ENCODE results near the gene MICAL1. TPM values are rescaled to one million over a fixed set of nuclear protein-coding genes. Genes with fewer than 3 reads are reported as not detected.

Gene MICAL1
- total RNA-seq, 1 donor from 2014 or later, result 782 TPM

DNA sequence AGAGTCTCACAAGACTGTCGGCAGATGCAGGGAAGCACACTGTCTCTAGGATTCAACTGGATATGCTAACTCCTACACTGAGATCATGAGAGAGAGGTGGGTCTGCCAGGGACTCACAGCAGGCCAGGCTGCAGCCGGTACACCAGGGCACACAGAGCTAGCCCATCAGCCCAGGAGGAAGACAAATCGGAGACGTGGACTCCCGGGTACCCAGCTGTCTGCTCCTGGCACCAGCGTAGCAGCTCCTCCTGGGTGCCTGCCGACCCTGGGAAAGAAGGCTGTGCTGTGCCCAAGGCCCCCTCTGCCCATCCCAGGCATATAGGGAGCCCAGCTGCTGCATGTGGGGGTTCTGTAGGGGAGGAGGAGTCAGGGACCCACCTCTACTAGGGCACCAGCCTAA lies 7.0 kb downstream of the MICAL1 start:
- Mint-ChIP-seq H3K27ac (ENCODE audit: unreplicated experiment) (peak overlapping the region; percentile 73), H3K9me3 (ENCODE audit: unreplicated experiment) (peaks cover 18% of the 10 kb centered on the region), H3K4me3 (ENCODE audit: unreplicated experiment) (no peak overlapping the region), H3K27me3 (ENCODE audit: unreplicated experiment) (peaks cover 20% of the 10 kb centered on the region), H3K36me3 (ENCODE audit: unreplicated experiment) (peaks cover 5% of the 10 kb centered on the region), H3K4me1 (ENCODE audit: low read depth, unreplicated experiment) (peaks cover 23% of the 10 kb centered on the region)
- TF ChIP-seq, protein P1, sequence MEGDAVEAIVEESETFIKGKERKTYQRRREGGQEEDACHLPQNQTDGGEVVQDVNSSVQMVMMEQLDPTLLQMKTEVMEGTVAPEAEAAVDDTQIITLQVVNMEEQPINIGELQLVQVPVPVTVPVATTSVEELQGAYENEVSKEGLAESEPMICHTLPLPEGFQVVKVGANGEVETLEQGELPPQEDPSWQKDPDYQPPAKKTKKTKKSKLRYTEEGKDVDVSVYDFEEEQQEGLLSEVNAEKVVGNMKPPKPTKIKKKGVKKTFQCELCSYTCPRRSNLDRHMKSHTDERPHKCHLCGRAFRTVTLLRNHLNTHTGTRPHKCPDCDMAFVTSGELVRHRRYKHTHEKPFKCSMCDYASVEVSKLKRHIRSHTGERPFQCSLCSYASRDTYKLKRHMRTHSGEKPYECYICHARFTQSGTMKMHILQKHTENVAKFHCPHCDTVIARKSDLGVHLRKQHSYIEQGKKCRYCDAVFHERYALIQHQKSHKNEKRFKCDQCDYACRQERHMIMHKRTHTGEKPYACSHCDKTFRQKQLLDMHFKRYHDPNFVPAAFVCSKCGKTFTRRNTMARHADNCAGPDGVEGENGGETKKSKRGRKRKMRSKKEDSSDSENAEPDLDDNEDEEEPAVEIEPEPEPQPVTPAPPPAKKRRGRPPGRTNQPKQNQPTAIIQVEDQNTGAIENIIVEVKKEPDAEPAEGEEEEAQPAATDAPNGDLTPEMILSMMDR (IDR thresholded peaks at IDR 0.05; ENCODE audit: partially characterized antibody, unreplicated experiment), result no peak
- DNase-seq, result no peak

DNA sequence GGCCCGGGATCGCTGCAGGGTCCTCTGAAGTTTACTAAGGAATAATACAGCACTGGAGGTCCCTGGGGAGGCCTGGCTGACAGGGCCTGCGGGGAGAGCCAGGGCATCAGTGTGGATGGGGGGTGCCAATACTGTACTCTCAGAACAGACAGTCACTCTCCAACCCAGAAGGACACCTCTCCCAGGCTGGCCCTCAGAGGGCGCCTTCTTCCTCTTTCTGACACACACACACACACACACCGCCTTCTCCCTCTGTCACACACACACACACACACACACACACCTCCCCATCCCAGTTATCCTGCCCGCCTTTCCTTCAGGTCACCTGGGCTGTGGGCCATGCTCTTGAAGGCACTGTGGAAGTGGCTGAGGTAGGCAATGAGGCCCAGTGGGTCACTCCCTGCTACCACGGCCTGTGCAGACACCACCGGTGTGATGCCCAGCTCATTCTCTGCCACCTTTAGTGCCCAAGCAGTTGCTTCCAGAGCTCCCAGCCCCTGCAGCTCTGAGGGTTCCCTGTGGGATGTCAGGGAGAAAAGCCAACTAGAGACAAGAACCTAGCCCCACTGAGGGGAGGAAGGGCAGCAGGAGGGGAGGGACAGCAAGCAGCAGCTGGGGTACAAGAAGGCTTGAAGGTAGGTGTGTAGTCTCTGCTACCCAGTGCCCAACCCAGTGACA lies 7.6 kb downstream of the MICAL1 start:
- no peak for DNase-seq
- peaks cover 23% of the 10 kb centered on the region for H3K27me3 Mint-ChIP-seq (ENCODE audit: unreplicated experiment)

DNA sequence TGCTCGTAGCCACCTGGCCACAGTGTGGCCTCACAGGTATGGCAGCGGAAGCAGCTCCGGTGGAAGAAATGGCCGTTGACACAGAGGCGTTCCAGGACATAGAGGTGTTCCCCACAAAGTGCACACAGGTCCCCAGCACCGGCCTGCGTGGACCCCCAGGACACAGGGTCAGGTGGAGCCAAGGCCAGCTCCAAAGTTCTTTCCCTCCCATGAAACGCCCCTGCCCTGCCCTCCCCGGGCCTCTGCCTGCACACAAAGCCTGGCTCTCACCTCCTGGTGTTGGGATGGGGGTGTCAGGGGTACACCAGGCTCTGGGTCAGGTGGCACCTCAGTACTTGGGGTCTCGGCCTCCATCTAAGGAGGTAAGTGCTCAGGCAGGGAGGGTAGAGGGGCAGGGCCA lies 8.5 kb downstream of the MICAL1 start:
- DNase-seq, result no peak
- Mint-ChIP-seq H3K36me3 (ENCODE audit: unreplicated experiment) (peaks cover 5% of the 10 kb centered on the region), H3K27me3 (ENCODE audit: unreplicated experiment) (peaks cover 31% of the 10 kb centered on the region), H3K9me3 (ENCODE audit: unreplicated experiment) (peaks cover 16% of the 10 kb centered on the region), H3K4me1 (ENCODE audit: low read depth, unreplicated experiment) (peaks cover 13% of the 10 kb centered on the region), H3K27ac (ENCODE audit: unreplicated experiment) (no peak overlapping the region), H3K4me3 (ENCODE audit: unreplicated experiment) (no peak overlapping the region)
- TF ChIP-seq, protein P1 (IDR thresholded peaks at IDR 0.05; ENCODE audit: partially characterized antibody, unreplicated experiment), result no peak

More for the DNA sequence above, 7.6 kb downstream of the MICAL1 start:
- TF ChIP-seq, protein P1 (IDR thresholded peaks at IDR 0.05; ENCODE audit: partially characterized antibody, unreplicated experiment), result no peak
- Mint-ChIP-seq H3K4me3 (ENCODE audit: unreplicated experiment) (no peak overlapping the region), H3K36me3 (ENCODE audit: unreplicated experiment) (peaks cover 5% of the 10 kb centered on the region), H3K4me1 (ENCODE audit: low read depth, unreplicated experiment) (peaks cover 19% of the 10 kb centered on the region), H3K9me3 (ENCODE audit: unreplicated experiment) (peaks cover 15% of the 10 kb centered on the region), H3K27ac (ENCODE audit: unreplicated experiment) (peak overlapping the region; percentile 81)

DNA sequence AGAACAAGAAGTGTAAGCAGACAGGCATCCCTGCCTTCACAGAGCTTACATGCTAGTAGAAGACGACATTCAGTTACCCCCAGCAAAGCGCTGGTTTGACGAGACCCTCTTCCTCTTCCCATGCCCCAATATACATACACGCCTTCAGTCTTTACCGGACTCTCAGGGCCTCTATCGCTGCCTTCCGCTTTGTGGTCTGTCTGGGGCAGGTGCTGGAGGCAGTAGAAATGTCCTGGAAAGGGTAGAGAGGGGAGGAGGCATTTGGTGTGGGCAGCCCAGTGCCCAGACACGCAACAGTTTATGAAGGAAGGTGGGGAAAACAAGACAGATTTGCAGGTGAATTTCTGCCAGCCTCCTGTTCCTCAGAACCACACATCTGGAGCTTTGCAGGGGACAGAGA lies 9.0 kb downstream of the MICAL1 start:
- Mint-ChIP-seq H3K4me3 (ENCODE audit: unreplicated experiment) (no peak overlapping the region), H3K36me3 (ENCODE audit: unreplicated experiment) (peaks cover 5% of the 10 kb centered on the region), H3K4me1 (ENCODE audit: low read depth, unreplicated experiment) (peaks cover 8% of the 10 kb centered on the region), H3K9me3 (ENCODE audit: unreplicated experiment) (peaks cover 18% of the 10 kb centered on the region), H3K27me3 (ENCODE audit: unreplicated experiment) (peaks cover 31% of the 10 kb centered on the region), H3K27ac (ENCODE audit: unreplicated experiment) (peak overlapping the region; percentile 48)
- no peak for DNase-seq
- TF ChIP-seq, protein P1 (IDR thresholded peaks at IDR 0.05; ENCODE audit: partially characterized antibody, unreplicated experiment), result no peak

DNA sequence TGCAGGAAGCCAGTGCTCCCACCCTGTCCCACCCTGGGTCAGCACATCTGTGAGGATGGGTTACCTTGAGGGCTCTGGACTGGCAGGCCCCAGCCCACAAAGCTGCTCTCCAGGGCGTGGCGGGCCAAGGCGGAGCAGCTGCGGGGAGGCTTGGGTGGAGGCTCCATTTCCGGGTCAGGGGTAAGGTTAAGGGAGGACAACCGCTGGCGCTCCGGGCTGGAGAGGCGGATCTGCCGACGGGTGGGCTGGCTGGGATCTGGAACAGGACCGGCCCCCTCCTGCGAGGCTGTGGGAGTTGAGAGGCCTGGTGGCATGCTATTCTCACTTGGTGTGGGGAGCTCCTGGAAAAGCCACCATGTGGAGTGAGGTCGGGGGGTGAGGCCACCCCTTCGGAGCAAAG lies 9.5 kb downstream of the MICAL1 start:
- TF ChIP-seq, protein P1 (IDR thresholded peaks at IDR 0.05; ENCODE audit: partially characterized antibody, unreplicated experiment), result no peak
- Mint-ChIP-seq H3K4me3 (ENCODE audit: unreplicated experiment) (no peak overlapping the region), H3K27me3 (ENCODE audit: unreplicated experiment) (peaks cover 36% of the 10 kb centered on the region), H3K4me1 (ENCODE audit: low read depth, unreplicated experiment) (peaks cover 8% of the 10 kb centered on the region), H3K27ac (ENCODE audit: unreplicated experiment) (no peak overlapping the region), H3K9me3 (ENCODE audit: unreplicated experiment) (peaks cover 22% of the 10 kb centered on the region), H3K36me3 (ENCODE audit: unreplicated experiment) (peaks cover 5% of the 10 kb centered on the region)
- DNase-seq, result no peak

Measured in glutamatergic neuron (in vitro differentiated cells).